RPMI7951 (cell line): ENCODE measurements around the gene PML. TPM values are rescaled to one million over a fixed set of nuclear protein-coding genes. Genes with fewer than 3 reads are reported as not detected.
"Not testable (repeated sequence)": the region's sequence is repeated elsewhere in the genome, so short reads cannot be mapped to it uniquely, and the experiment has no call there.

Experiments used
- DNase-seq: peaks from one replicate; pipeline ENCODE4 v3.0.0-alpha.2; 2012; ENCODE audit warnings: low read depth
- total RNA-seq: library from RNA; depleted of rRNA; stranded (reverse); fragments of >200 nt; shearing (Covaris generic); gene quantifications from 2 replicates; pipeline ENCODE4 v1.2.3, GENCODE V29; 2014

The PML gene
- total RNA-seq, 1 experiment from 2014 or later: 26.1 TPM

DNA sequence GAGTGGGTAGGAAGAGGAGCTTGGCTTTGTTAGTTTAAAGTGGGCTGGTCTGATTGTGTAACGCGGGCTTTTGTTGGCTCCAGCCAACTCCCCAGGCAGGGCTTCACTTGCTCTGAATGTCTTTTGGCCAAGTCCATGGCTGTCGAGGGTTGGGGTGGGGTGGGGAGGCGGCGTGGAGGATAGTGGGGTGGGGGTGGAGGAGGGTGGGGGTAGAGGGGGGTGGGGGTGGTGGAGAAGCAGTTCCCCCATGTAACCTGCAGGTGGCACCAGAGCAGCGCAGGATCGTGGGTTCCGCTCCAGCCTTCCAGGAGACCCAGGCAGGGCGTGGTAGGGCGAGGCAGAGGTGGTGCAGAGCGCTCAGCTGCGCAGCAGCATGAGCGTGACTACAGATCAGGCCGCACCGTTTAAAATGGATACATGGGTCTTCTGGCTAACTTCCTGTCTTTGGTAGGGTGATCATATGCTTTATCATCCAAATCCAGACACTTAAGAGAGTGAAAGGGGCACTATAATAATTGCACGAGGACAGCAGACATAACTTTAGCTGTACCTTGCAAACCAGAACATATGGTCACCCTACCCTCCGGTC is 59.5 kb downstream of the PML start:
- peak; percentile 71 for DNase-seq

DNA sequence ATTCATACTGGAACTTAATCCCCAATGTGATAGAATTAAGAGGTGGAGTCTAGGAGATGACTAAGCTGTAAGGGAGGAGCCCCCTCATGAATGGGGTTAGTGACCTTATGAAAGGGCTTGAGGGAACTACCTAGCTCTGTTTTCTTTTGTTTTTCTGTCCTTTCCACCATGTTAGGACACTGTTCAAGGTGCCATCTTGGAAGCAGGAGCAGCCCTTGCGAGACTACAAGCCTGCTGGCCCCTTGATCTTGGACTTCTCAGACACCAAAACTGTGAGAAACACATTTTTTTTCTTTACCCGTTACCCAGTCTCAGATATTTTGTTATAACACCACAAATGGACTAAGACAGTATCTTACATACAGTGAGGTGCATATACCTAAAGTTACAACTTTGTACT is 61.3 kb downstream of the PML start:
- DNase-seq: peak; percentile 45

DNA sequence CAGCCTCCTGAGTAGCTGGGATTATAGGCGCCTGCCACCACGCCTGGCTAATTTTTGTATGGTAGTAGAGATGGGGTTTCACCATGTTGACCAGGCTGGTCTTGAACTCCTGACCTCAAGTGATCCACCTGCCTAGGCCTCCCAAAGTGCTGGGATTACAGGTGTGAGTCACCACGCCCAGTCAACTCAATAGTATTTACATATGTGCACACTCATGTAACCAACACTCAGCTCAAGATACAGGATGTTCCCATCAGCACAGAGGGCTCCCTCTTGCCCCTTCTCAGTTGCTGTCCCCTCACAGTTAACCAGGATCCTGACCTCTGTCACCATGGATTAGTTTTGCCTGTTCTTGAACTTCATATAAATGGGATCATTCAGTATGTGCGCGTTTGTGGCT is 61.8 kb downstream of the PML start:
- DNase-seq: not testable (repeated sequence)

DNA sequence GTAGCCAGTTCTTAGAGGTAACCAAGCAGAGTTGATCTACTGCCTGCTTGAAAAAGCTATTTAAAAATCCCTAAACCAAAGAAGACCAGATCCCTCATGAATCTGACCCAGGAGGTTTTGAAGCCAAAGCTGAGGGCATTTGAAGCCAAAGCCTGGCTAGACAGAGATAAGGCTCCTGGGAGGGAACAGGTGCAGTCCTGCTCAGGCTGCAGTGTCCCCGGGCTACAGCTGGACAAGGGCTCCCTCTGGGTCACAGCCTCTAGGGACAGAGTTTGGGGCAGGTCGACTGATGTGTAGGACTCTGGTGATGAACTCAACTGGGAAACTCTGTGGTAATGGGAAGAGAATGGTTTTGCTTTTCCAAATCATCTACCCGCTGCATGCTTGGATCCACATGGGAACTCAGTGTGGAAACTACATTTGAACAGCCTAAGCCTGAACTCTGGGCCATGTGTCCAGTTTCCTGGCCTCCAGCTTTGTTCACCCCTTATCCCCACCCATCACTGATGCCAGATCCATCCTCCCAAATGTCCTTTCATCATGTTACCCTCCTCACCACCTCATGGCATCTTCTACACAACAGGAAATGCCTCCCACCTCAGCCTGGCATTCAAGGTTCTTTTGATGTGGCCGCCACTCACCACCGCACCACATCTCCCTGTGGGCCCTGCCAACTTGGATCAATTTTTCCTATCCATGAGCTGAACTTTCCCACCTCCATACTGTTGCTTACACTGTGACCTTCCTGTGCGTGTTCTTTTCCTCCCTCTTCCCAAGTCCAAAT is 64.7 kb downstream of the PML start:
- not testable (repeated sequence) for DNase-seq

DNA sequence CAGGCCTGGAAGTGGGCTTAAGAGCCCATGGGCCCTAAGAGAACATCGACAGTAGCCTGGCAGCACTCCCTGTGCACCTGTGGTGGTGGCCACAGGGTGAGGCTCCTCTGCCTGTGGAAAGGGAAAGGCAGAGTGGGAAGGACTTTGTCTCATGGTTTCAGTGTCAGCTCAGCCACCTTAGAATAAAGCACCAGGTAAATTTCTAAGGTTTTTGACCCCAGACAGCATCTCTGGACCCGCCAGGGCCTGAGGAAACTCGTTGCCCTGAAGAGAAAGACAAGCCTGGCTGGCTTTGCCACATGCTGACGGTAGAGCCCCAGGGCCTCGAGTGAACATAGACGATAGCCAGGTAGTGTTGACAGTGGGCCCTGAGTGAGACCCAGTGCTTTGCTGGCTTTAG is 65.7 kb downstream of the PML start:
- no peak for DNase-seq

DNA sequence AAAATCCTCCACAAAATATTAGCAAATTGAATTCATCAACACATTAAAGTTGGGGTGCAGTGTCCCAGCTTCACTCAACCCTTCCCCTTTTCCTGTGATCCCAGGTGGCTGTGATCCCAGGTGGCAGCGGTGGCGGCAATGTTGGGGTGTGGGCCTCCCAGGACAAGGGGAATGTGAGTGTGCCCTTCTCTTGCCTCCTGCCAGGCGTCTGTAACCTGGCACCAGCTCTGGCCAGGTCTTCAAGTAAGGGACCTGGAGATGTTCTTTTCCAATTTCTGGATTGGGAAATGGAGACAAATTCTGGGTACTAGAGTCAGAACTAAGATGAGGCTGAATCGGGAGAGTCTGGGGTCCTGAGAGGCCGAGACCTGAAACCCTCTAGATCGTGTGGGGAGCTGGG is 67.7 kb downstream of the PML start:
- DNase-seq: no peak

DNA sequence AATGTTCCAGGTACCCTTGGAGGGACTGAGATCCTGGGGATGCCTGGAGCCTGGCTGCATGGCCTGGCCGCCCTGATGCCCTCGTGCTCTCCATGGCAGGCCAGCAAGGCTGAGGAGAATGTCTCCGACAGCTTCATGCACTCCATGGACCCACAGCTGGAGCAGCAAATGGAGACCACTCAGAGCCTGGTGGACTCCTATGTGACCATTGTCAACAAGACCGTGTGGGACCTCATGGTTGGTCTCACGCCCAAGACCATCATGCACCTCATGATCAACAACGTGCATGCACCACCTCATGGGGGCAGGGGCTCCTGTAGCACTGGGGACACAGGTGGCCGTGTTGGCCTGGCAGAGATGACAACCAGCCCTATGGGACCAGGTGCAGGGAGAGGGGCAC is 68.2 kb downstream of the PML start:
- DNase-seq: no peak

DNA sequence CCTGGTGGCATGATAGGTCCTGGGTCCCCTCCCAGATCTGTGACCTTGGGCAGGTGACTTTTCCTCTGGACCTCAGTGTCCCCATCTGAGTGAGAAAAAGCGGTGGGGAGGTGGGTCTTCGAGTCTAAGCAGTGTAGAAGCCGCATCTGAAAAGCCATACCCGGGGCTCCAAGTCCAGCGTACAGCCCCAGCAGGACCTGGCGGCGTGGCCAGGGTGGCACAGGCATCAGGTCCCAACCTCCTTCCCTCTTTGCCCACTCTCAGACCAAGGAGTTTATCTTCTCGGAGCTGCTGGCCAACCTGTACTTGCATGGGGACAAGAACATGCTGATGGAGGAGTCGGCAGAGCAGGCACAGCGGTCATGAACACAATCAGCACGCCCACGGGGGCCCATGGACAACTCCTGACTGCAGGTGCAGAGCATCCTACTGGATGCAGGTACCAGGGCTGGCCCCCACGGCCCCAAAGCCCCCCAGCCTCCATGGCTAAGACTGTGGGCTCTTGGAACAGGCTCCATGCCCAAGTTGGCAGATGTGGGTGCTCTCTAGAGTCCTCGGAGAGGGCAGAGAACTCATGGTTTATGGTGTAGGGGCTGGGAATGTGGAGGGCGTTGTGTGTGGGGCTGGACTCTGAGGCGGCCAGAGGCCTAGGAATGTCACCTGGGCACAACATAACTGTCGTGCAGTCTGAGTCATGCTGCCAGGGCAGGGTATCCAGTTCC is 69.1 kb downstream of the PML start:
- DNase-seq: not testable (repeated sequence)

DNA sequence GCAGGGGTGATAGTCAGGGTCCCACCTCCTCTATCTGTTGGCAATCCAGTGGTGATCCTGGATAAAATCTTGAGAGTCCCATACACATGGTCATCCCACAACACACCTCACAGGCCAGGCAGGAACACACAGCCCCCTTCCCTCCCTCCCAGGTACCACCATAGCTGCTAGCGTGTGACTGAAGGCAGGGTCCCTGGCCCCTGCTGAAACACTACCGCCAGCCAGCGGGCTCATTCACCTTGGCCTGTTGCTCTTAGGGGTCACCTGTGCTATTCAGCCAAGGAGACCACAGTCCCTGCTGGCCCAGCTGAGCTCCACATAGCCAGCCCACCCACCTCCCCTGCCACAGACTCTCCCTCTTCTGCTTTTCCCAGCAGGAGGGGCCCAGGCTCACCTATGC is 69.7 kb downstream of the PML start:
- not testable (repeated sequence) for DNase-seq

DNA sequence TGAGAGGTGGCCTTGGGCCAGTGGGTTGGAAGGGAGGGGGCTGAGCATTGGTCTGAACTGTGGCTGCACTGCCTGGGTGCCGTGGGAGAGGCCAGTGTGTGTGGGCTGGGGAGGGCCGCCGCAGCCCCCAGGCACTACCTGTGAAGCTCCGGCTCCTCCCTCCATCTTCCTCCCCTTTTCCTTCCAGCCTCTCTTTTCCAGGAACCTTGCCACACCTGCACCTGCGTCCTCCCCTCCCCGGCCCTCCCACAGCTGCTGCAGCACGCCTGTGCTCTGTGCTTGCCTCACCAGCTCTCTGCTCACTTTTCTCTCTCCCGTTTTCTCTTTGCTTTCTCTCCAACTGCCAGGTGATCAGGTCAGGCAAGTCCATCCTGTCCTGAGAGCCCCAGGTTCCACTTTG is 70.3 kb downstream of the PML start:
- DNase-seq: not testable (repeated sequence)

DNA sequence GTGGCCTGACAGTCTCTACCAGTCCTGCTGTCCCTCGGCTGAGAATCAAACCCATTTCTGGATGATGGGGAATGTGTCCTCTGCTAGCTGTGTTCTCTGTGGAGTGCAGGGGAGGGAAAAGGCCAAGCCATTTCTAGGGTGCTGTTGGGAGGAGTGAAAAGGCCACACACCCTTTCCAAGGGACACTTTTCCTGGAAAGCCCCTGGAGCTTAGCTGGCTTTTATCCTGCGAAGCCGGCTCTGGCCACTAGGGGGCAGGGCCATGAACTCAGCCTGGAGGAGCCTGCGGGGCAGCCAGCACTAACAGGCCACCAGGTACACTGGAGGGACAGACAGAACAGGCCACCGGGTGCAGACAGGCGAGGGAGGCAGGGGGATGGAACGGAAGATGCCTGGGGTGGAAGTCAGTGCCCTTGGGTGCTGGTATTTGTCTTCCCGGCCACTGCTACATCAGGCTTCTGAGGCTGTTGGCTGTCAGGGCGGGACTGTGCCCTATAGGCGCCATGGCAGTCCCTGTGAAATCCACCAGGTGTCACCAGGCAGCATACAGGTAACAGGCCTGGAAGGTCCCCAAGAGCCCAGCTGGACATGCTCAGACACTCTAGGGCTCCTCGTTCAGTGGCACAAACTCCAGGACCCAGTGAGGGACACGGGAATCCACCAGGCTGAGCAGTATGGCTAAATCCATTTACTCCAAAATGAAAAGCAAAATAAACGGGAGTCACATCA is 71.3 kb downstream of the PML start:
- DNase-seq: not testable (repeated sequence)

DNA sequence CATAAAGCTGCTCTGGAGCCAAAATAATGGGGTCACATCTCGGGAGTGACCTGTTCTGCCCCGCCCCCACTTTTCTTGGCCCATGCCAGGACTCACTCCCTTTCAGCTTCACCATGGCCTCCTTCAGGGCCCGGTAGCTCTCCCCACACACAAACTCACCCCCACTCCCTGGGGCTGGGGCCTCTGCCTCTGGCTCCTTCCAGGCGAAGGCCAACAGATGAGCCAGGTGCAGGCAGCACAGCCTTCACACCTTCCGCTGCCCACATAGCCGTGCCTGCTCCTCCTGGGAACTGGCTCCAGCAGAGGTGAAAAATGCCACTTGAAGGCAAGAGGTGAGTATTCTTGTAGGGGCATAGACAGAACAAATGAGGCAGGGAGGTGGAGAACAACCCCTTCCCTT is 77.1 kb downstream of the PML start:
- not testable (repeated sequence) for DNase-seq

DNA sequence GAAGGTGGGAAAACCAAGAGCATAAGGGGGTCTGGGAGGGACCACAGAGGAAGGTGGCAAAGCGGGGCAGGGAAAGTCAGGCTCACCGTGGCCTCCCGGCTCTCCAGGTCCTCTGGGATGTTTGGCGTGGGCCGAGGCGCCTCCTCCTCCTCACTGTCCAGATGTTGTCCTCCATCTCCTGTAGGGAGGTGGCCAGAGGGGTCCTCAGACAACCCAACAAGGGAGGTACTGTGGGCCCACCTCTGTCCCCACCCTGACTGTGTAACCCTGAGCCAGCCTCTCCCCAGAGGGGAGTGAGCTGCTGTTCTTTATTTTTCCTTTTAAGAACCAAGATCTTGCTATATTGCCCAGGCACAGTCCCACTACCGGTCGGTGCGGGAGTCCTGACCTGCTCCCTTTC is 77.6 kb downstream of the PML start:
- not testable (repeated sequence) for DNase-seq

DNA sequence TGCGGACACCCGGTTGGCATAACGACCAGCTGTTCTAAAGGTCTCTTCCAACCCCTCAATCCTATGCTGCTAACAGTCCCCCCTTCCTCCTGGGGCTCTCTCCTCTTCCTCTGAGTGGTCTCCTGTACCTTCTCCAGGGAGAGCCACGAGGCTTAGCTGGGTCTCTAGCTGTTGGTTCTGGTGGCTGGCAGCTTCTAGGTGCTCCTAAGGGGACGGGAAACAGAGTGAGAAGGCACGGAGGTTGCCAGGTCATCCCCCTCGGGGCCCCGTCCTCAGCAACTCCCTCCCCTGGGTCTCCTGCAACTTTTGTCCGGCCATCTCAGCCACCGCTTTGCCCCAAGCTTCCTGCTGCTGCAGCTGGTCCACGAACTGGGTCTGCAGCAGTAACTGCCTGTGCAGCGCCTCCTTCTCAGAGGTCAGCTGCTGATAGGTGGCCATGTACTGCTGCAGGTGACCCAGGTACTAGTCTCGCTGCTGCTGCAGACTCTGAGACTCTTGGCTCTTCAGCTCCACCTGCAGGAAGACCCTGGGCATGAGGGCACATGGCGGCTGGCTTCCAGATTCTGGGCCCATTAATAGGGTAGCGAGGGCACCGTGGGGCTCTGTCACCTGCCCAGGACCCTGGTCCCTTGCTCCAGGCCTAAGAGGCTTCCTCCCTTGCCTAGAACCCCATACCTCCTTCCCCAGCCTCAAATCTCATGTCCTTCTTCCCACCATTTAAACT is 78.3 kb downstream of the PML start:
- not testable (repeated sequence) for DNase-seq

DNA sequence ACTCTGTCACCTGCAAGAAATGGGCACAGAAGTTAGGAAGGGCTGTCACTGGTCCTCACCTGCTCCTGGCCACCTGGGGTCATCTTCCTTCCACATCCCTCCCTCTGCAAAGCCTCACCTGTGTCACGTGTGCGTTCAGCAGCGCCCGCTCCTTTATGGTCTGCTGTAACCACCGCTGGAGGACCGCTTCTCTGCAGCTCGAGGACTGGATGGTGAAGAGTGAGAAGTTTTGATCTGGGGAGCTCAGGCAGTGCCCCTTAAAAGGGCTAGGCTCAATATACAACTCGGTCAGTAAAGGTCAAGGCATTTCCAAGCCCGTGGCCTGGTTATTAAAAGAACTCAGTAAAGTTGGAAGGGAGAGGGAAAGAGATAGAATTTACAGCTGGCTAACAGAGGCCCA is 81.3 kb downstream of the PML start:
- not testable (repeated sequence) for DNase-seq

DNA sequence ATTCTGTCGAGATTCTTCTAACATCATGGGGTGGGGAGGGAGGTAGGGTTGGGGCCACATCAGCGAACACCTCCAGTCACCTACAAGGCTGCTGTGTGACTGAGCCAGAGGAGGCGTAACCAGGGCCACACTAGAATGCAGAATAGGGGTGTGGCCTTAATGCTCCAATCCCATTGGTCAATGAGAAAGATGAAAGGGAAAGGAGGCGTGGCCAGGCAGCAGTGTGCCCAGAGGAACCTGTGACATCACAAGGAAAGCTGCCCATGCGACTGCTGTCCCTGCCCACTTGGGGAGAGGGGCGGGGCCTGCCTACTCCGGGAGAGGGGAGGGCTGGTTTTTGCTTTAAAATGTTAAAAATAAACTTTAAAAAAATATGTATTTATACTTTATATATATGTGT is 87.9 kb downstream of the PML start, which contains the start of gene GOLGA6A:
Gene GOLGA6A (minus strand): TSS at position 101 of the 400 bp plus-strand sequence. CDS start 41 bp downstream, at position 60.
- not testable (repeated sequence) for DNase-seq

DNA sequence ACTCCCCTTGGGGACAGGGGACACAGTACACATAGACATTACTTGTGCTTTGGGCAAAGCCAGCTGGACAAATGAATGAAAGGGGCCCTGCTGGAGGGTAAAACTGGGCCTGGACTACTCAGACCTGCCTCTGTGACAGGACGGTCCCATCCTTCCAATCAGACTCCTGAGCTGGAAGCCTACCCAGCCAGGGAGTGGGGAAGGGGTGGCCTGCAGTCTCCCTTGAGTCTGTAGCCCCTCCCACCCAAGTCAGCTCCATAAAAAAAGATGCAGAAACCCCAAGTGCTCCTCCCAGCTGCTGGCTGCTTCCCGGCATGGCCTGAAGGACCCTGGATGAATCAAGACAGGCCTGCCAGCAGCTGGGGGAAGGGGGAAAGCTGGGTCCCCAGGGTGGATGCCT is 100.1 kb downstream of the PML start:
- not testable (repeated sequence) for DNase-seq

DNA sequence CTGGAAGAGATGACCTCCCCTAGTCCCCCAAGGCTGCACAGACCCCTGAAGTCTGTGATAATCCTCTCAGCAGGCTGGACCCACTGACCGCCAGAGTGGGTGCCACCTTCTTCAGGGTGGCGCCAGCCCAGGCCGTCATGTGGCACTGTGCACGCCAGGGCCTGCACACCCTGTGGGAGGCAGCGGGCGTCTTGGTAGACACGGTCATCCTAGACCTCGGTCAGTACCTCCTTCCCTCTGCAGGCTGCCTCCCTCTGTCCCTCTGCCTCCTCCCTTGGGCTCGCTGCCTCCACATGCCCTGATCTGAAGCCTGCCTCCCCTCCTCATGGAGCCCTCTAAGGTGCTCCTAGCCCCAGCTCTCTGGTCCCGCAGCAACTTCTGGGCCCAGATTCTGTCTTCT is 101.1 kb downstream of the PML start:
- not testable (repeated sequence) for DNase-seq

DNA sequence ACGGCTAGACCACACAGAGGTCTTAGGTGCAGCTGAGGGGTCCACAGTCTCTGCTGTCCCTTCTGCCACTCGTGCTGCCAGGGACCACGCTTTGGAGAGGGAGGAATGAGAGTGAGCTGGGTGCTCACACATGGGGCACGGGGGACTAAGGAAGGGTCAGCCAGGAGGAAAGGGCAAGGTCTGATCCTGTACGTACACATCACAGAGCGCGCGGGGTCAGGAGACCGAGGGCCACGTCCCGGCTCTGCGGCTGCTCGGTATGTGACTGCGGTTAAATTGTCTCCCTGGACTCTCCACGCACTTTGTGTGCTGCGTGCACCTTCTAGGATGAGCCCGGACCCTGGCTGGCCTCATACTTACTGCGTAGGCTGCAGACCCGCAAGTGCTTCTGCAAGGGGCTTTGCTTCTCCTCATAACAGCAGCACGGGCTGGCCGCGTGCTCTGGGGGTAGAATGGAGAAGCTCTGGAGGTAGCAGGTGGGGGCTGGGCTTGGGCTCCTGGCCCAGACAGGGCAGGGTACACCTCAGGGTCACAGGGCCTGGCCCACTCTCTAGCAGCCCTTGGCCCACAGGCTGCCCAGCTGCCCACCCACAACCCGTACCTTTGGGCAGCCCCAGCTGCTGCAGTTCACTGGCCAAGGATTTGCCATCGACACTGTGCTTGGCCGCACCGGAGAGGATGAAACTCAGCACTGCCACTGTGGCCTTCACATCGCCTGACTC is 102.4 kb downstream of the PML start:
- not testable (repeated sequence) for DNase-seq
